ENCODE measurements around the gene REC8. TPM values are rescaled to one million over a fixed set of nuclear protein-coding genes. Genes with fewer than 3 reads are reported as not detected.

The REC8 gene
- total RNA-seq = 13.4 and 43.3 TPM in 2 replicates

DNA sequence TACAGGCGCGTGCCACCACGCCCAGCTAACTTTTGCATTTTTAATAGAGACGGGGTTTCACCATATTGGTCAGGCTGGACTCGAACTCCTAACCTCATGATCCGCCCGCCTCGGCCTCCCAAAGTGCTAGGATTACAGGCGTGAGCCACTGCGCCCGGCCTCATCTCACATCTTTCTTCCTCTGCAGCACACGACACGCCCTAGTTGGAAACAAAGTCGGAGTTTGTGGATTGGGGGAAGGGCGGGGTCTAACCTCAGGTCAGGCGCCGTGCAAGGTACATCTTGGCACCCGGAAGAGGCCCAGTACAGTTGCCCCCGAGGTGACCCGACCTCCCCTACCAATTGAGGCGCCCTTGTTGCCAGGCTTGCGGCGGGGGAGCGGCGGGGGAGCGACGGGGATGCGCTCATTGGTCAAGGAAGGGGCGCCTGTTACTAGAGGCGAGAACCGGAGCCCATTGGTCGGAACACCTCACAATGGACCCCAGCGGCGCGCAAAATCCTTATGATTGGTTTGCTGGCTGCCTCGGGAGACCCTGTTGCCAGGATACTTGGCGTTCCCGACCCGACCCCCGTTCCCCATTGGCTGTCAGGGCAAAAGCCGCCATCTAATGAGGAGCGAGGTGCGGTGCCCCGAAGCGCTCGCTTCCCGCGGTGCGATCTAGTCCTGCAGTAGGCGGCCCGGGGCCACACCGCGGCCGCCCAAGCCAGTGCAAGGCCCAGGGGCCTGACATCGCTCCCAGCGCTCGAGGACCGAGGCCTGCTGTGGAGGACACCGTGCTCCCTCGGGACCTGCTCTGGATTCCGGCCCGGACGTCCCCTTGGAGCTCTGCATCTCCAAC, at the start of gene REC8:
Gene REC8, plus strand, starts transcription at position 659 of the 839 bp plus-strand sequence. CDS start 473 bp downstream, outside the sequence.
- DNase-seq (ENCODE audit: low read depth) = peak; percentile 93

GRCh38 chr14:24122416-24122815, 49.5 kb upstream of the REC8 start:
- DNase-seq (ENCODE audit: low read depth) = no peak

DNA sequence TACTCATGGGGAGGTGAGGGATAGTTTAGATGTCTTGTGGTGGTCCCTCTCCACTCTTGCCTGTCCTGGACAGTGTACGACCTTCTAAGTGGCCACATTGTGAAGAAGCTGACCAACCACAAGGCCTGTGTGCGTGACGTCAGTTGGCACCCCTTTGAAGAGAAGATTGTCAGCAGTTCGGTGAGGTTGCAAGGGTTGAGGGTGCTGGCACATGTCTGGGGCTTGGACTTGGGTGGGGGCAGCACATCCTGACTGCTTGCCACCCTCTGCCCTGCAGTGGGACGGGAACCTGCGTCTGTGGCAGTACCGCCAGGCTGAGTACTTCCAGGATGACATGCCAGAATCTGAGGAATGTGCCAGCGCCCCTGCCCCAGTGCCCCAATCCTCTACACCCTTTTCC, 49.0 kb upstream of the REC8 start:
- DNase-seq (ENCODE audit: low read depth) = no peak

- DNase-seq (ENCODE audit: low read depth) = no peak
Observed at GRCh38 chr14:24123424-24124417, 48.2 kb upstream of the REC8 start.

DNA sequence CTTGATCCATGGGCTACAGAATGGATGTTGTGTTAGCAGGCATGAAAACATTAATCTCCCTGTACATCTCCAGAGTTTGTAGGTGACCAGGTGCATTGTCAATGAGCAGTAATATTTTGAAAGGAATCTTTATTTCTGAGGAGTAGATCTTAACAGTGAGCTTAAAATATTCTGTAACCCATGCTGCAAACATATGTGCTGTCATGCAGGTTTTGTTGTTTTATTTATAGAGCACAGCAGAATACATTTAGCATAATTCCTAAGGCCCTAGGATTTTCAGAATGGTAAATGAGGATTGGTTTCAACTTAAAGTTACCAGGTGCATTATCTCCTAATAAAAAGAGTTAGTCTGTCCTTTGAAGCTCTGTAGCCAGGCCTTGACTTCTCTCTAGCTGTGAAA, 44.9 kb upstream of the REC8 start:
- no peak for DNase-seq (ENCODE audit: low read depth)

DNA sequence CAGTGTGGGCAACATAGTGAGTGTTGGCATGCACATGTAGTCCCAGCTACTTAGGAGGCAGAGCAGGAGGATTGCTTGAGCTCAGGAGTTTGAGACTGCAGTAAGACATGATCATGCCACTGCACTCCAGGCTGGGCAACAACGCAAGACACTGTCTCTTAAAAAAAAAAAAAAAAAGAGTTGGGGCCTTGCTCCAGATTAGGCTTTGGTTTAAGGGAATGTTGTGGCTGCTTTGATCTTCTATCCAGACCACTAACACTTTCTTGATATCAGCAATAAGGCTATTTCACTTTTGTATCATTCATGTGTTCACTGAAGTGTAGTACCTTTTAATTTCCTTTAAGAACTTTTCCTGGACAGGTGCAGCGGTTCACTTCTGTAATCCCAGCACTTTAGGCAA, 44.2 kb upstream of the REC8 start:
- DNase-seq (ENCODE audit: low read depth) = no peak

- no peak for DNase-seq (ENCODE audit: low read depth)
Observed at GRCh38 chr14:24129410-24129998, 42.4 kb upstream of the REC8 start.

- DNase-seq (ENCODE audit: low read depth) = peak; percentile 33
Observed at GRCh38 chr14:24130380-24130716, 41.5 kb upstream of the REC8 start, which contains the start of gene FITM1. Gene FITM1, plus strand, starts transcription at chr14:24130659. Its CDS starts 905 bp downstream, at chr14:24131564.

DNA sequence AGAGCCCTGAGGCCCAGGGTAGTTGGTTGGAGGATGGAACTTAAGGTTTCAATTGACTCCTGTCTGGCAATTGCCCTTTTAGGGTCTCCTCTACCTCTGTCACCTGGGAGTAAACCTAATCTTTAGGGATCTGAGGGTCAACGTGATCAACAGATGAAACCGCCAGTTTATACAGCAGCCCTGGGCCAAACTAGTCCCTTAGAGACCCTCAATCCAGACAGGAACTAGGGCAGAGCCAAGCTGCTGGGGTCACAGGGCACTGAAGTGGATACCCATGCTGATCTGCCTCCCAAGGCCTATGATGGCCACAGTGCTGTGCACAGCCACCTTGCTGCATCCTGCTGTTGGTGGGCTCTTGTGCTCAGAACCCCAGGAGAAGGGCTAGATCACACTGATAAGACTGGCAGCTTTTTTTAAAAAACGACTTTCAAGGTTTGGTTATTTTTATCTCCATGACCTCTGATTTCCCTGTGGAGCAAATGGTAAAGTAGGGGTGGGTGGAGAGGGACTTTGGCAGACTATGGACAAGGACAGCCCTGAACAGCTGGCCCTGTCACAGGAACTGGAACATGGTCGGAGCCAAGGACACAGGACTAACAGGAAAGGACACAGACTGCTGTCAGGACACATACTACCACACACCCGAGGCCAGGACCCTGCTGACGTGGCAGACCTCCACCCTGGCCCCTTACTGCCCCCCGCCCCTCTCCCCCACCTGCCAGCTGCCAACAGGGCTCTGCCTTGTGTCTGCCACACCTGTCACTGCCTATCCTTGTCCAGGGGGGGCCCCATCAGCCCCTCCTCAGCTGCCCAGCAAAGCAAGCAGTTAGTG, 40.9 kb upstream of the REC8 start:
- DNase-seq (ENCODE audit: low read depth) = no peak

GRCh38 chr14:24131549-24131966, 40.3 kb upstream of the REC8 start:
- DNase-seq (ENCODE audit: low read depth) = no peak

GRCh38 chr14:24132061-24132685, 39.7 kb upstream of the REC8 start:
- DNase-seq (ENCODE audit: low read depth) = no peak

- DNase-seq (ENCODE audit: low read depth) = no peak
Observed at GRCh38 chr14:24132976-24133375, 38.9 kb upstream of the REC8 start.

GRCh38 chr14:24133735-24134134, 38.1 kb upstream of the REC8 start:
- no peak for DNase-seq (ENCODE audit: low read depth)

GRCh38 chr14:24135584-24135833, 36.4 kb upstream of the REC8 start:
- no peak for DNase-seq (ENCODE audit: low read depth)

DNA sequence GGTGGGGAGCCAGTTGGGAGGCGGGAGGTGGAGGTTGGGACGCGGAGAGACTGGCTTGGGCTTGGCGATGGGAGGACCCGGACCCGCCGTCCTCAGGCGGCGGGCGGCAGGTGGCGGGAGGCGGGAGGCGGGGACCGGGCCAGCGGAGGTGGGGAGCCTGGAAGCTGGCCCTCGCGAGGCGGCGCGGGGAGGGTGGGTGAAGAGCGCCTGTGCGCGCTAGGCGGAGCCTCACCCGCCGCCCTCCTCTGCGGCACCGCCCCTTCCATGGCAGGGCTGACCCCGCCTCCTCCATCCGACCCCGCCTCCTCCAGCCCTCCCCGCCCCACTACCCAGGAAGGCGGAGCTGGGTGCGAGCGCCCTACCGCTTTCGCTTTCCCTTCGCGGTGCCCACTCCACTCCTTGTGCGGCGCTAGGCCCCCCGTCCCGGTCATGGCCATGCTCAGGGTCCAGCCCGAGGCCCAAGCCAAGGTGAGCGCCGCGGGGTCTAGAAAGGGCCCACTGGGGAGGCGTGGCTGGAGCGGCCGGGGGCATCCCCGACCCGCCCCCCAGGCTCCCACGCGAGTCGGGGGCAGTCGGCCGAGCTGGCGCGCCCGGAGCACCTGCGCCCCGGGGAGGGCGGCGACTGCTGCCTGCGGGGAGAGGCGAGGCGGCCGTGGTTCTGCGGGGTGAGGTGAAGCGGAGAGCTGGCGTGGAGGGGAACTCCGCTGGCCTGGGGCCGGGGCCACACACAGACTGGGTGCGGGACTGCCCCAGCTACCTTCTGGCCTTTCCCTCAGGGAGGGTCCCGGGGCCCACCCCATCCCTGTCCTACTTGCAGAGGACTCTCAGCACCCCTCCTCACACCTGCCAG, 35.8 kb upstream of the REC8 start, which contains the start of gene PSME1:
Gene PSME1, plus strand, starts transcription at position 361 of the 850 bp plus-strand sequence. Its CDS starts 69 bp downstream, at position 430.
- DNase-seq (ENCODE audit: low read depth) = peak; percentile 58

GRCh38 chr14:24136684-24137528, 35.0 kb upstream of the REC8 start:
- no peak for DNase-seq (ENCODE audit: low read depth)

- DNase-seq (ENCODE audit: low read depth) = no peak
Observed at GRCh38 chr14:24137529-24138395, 34.1 kb upstream of the REC8 start.

Measured in renal cortical epithelial cell (primary cell).